Endothelial cell of hepatic sinusoid (primary cell): ENCODE measurements around the gene SH3BP5.

ENCODE experiments used
- in situ Hi-C: cut with HindIII; loops from 2 replicates; pipeline ENCODE4 v1.10.0; 2017; ENCODE audit warnings: low sequenced_read_pairs

Gene SH3BP5

DNA sequence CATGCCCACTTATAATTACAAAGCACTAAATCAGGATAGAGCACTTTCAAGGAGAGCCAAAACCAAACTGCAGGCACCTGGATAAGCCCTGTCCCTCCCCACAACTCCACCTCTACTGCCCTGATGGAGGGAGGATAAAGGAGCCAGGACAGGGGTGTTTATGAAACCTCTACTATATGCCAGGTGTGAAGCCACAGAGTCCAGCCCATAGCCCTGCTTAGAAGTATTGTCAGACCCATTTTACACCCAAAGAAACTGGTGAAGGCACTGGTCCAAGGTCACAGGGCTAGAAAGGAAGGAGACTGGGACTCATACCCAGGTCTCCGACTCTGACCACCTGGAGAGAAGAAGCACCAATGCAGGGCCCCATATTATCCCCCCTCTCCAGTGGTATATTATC is 48.7 kb downstream of the SH3BP5 start:
- in situ Hi-C loops = no loop called here

DNA sequence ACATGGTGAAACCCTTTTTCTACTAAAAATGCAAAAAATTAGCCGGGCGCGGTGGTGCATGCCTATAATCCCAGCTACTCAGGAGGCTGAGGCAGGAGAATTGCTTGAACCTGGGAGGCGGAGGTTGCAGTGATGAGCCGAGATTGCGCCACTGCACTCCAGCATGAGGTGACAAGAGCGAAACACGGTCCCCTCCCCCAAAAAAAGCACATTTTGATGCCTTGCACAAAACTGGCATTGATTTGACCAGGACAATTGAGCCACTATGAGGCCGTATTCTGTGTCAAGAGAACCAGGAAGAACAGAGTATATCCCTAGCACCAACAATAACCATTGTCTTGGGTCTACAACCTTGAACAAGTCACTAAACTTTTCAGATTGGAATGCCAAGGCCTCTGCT is 50.6 kb downstream of the SH3BP5 start:
- in situ Hi-C loops = no loop called here

DNA sequence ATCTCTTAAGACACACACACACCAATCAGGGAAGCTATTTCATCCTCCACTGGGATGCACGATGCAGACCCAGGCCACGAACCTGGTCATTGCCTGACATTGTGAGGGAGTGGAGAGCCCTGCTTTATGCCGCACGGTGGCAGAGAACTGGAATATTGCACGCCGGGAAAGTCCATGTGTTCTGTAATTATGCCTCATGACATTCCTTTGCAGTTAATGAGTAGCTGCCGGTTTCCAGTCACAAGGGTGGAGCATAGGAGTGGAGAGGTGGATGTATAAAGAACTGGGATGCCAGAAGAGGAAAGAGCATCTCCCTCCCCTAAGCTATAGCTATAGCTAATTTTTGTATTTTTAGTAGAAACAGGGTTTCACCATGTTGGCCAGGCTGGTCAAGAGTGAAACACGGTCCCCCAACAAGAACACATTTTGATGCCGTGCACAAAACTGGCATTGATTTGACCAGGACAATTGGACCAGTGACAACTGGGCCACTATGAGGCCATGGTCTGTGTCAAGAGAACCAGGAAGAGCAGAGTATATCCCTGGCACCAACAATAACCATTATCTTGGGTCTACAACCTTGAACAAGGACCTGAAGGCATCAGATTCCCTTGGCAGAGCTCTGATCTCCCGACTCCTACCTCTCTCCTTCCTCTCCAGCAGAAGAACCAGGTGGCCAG is 51.4 kb downstream of the SH3BP5 start:
- in situ Hi-C loops = no loop called here

DNA sequence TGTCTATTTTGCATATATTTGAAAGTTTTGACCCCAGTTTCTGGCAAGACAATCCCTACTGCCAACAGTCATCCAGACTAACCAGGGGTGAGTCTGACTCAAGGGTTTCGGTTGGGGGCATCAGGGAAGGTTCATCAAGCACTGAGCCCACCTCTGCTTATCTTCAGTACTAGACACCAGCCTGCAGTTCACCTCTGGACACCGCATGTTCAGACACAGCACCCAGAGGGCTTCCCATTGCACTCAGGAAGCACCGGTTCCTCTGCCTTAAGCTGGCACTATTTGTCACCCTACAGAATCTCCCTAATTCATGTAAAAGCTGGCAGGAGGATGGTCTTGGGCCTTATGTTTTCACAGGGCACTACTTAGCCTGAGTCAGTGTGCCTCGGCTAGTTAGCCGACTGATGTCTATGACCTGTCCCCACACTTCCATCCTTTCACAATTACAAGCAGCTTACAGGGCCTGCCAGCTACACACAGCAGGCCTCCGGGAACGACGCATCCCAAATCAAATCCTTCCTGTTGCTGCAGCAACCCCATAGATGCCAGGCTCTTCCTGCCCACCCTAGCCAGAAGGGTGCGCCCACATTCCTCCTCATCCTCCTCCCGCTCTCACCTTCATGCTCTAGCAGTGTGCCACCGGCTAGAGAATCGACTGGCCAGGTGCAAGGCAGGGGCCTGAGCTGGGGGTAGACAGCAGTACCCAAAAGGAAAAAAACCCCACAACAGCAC is 52.5 kb downstream of the SH3BP5 start:
- in situ Hi-C loops = no loop called here

GRCh38 chr3:15279205-15279604 is 53.2 kb downstream of the SH3BP5 start:
- in situ Hi-C loops = no loop called here

GRCh38 chr3:15277861-15278500 is 54.4 kb downstream of the SH3BP5 start:
- in situ Hi-C loops = no loop called here

DNA sequence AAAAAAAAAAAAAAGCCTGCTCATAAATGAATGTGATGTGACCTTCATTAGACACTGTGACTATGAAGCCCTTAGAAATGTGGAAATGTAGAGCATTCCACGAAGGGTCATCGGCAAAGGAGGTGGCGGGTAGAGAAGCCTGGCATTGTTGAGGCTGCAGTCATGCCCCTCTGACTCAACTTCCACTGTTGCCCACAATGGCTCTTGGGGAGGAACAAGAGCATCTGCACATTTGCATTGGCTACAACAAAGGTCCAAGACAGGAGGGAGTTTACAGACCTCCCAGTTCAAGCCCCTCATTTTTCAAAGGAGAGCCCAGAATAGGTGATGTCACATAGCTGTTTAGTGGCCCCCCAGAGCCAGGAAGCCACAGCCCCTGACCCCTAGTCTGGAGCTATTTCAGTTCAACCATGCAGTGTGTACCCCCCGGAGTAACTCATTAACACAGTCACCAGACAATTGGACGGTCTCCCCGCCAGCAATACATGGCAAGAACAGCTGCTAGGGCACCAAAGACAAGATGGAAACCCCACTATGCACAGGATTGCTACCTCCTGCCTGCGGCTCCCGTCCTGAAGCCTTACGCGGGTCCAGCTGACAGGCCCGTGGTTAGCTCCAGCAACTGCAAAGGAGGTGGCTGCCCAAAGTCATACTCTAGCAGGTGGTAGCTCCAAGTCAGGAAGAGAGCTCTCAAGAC is 56.2 kb downstream of the SH3BP5 start:
- in situ Hi-C loops = no loop called here

DNA sequence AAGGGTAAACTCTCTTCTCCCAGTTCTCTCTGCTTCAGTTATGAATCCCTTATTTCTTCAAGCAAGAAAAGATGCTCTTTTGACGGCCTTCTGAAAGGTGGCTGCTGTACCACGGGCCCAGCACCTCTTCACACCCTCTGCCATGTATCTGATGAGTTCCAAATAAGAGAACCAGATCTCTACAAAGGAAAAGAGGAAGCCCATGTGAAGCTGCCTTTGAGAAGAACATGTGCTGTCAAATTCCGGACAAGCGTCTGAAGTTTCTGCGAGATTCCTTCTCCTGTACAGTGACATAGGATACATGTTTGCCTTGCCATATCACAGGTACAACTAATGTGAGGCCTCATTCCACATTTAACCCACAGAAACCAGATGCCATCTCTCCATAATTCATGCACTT is 59.2 kb downstream of the SH3BP5 start:
- in situ Hi-C loops = no loop called here

GRCh38 chr3:15272426-15273196 is 59.8 kb downstream of the SH3BP5 start:
- in situ Hi-C loops = no loop called here

GRCh38 chr3:15271785-15272381 is 60.5 kb downstream of the SH3BP5 start:
- in situ Hi-C loops = no loop called here

GRCh38 chr3:15271030-15271429 is 61.4 kb downstream of the SH3BP5 start:
- in situ Hi-C loops = no loop called here

DNA sequence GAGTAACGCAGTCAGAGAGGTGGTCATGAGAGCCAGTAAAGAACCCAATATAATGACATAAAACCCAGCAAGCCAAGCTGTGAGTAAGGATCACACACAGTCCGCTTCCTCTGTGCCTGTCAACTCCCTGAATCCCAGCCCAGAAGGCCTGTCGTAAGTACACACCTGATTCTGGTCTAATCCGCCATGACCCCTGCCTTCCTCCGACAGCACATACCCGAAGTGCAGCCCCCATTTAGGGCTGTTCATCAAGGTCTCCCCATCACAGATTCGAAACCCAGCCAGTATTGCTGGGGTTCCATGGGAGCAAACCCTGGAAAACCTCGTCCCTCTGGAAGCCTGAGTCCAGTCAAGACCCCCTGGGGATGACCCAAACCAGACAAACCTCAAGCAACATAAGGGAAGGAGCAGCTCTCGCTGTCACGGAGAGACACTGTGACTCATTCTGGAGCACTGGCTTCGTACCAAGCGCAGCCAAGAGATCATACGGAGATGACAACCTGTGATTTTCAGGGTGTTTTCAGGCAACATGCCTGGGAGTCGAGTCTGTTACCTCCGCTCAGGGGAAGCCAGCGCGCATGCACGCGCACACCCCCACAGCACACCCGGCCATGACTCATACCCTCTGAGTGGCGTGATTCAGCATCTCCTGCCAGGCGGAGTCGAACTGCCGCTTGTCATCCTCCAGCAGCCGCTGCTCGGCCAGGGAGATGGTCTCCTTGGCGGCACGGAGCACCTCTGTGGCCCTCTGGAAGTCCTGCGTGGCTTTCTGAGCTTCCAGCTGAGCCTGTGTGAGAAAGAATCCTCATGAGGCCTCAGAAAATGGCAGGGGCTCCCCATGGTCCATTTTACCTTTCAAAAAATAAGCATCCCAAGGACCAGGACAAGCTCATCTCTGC is 63.0 kb downstream of the SH3BP5 start:
- in situ Hi-C loops = loop anchor here (5.0 kb wide), 3 partner anchors 38 to 268 kb away; no protein-coding TSS in a partner anchor

DNA sequence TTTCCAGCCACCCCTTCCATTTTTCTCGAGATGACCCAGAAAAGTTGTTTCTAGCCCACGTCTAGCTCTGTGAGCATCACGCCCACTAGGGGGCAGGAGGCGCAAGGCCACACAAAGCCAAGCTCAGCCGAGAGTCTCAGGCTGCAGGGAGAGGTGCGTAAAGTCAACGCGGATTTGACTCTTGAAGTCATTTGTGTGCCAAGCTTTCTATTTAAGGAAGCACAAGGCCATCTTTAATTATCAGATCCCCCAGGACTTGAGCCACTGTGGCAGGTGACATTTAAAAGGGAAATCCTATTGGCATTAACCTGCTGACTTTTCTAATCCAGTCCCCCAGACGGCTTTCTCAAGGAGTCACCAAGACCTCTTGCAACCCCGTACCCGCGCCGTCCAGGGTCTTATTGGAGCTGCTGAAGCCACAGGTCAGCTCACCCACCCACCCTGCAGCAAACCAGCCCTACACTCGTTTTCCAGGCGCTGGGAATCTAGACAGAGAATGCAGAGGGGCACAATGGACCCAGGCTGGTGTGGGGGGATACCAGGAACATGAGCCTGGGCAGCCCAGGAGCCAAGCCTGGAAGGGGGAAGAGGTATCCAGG is 64.3 kb downstream of the SH3BP5 start:
- in situ Hi-C loops = loop anchor here (5.0 kb wide), 3 partner anchors 39 to 269 kb away; no protein-coding TSS in a partner anchor

- in situ Hi-C loops = loop anchor here (5.0 kb wide), 3 partner anchors 40 to 270 kb away; no protein-coding TSS in a partner anchor
Measured at GRCh38 chr3:15267502-15267901, 64.9 kb downstream of the SH3BP5 start.

GRCh38 chr3:15266510-15267376 is 65.6 kb downstream of the SH3BP5 start:
- in situ Hi-C loops = loop anchor here (5.0 kb wide), 3 partner anchors 41 to 271 kb away; no protein-coding TSS in a partner anchor

DNA sequence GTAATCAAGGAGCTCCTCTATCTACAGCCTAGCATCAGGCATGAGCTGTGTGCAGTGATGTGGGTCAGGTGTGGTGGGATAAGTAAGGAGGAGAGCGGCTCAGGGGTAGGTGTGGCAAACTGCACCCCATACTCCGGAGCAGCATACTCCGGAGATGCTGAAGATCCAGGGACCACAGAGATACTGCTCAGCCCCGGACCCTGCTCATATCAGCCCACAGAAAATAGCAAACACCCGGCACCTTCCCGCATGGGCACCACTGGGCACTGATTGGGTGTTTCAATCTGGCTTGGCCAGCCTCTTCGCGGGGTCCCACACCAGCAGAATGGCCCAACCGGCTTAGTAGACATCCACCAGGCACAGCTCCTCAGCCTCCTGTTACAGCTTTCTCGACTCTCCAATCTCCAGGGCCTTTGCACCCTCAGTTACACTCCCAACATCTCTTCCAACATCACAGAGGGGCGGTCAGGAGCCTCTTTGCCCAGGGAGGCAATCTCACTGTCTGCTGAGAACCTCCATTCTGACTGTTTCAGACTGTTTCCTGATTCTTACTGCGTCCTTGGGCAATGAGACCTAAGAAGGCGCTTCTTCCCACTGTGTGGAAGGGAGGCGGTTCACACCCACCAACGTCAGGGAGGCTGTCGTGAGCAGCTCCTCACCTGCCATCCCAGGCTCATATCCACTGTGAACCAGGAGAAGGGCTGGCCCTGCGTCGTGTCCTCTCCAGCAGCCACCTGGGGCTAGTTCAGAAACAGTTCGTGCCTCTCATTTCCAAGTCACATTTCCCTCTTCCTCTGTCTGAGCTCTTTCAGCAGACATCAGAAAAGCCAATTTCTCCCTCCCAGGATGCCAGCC is 66.5 kb downstream of the SH3BP5 start:
- in situ Hi-C loops = loop anchor here (5.0 kb wide), 3 partner anchors 41 to 271 kb away; no protein-coding TSS in a partner anchor

DNA sequence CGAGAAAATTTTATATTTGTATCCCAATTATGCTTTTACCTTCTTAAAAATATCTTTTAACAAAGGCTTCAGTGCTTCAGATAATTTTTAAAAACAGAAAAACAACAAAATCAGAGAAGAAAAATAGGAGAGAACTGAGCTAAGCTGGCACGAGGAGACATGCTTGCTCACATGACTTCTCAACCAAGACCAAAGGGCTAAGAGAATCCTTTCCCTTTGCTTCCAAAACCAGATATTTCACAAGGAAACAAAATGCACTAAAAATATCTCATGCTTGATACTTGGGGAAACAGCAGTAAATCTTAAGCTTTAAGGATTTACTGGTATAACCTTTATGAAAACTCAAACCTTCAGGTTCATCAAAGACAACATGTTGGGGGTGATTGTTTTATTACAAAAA is 67.9 kb downstream of the SH3BP5 start:
- in situ Hi-C loops = no loop called here
